GM19324 (cell line): Measurements from ENCODE around the gene CREB3L2.
"Not testable (repeated sequence)": the region's sequence is repeated elsewhere in the genome, so short reads cannot be mapped to it uniquely, and the experiment has no call there.

Experiments used
- ATAC-seq: cut with Tn5 transposase; IDR thresholded peaks from one replicate; pipeline ENCODE4 v1.9.1; 2021; ENCODE audit warnings: mild to moderate bottlenecking, moderate library complexity; ENCODE audit not compliant: unreplicated experiment, low FRiP score

Gene CREB3L2

GRCh38 chr7:137974766-137975165, 27.1 kb downstream of the CREB3L2 start:
- no peak for ATAC-seq

- ATAC-seq: no peak
These were observed 31.5 kb downstream of the CREB3L2 start for GRCh38 chr7:137970253-137970975.

- no peak for ATAC-seq
These were observed 32.1 kb downstream of the CREB3L2 start for GRCh38 chr7:137969828-137970227.

GRCh38 chr7:137968890-137969289, 33.0 kb downstream of the CREB3L2 start:
- ATAC-seq: no peak

- not testable (repeated sequence) for ATAC-seq
These were observed 33.5 kb downstream of the CREB3L2 start for GRCh38 chr7:137968339-137968738.

- no peak for ATAC-seq
These were observed 34.5 kb downstream of the CREB3L2 start for GRCh38 chr7:137967143-137968018.

GRCh38 chr7:137966641-137967142, 35.2 kb downstream of the CREB3L2 start:
- no peak for ATAC-seq

GRCh38 chr7:137965942-137966640, 35.8 kb downstream of the CREB3L2 start:
- no peak for ATAC-seq

- no peak for ATAC-seq
These were observed 36.9 kb downstream of the CREB3L2 start for GRCh38 chr7:137964824-137965545.

GRCh38 chr7:137962875-137963507, 38.9 kb downstream of the CREB3L2 start:
- ATAC-seq: no peak

- no peak for ATAC-seq
These were observed 39.4 kb downstream of the CREB3L2 start for GRCh38 chr7:137962491-137962874.

- no peak for ATAC-seq
These were observed 40.4 kb downstream of the CREB3L2 start for GRCh38 chr7:137961200-137962177.

GRCh38 chr7:137960020-137960419, 41.9 kb downstream of the CREB3L2 start:
- no peak for ATAC-seq

- ATAC-seq: no peak
These were observed 43.1 kb downstream of the CREB3L2 start for GRCh38 chr7:137958470-137959431.

- ATAC-seq: no peak
These were observed 44.0 kb downstream of the CREB3L2 start for GRCh38 chr7:137957887-137958286.

- ATAC-seq: no peak
These were observed 45.3 kb downstream of the CREB3L2 start for GRCh38 chr7:137956591-137956990.

GRCh38 chr7:137956183-137956582, 45.7 kb downstream of the CREB3L2 start:
- ATAC-seq: no peak

- ATAC-seq: no peak
These were observed 47.3 kb downstream of the CREB3L2 start for GRCh38 chr7:137954614-137955013.
